A549 treated with DMSO at 1 μM for 4 hours (cell line): ENCODE results near the gene TP53TG5. TPM values are rescaled to one million over a fixed set of nuclear protein-coding genes. Genes with fewer than 3 reads are reported as not detected.

ENCODE experiments used
- total RNA-seq: library from RNA; stranded (reverse); fragments of 200-300 nt; extraction: Qiagen RNA extraction; gene quantifications from 5 replicates; pipeline ENCODE4 v1.2.3, GENCODE V29; 2022; ENCODE audit warnings: low read depth

TP53TG5 gene
- not detected in 5 replicates for total RNA-seq

GRCh38 chr20:45378191-45378590, at the start of gene TP53TG5:
TP53TG5 (minus strand) TSS chr20:45378325; CDS start chr20:45378236, 89 bp downstream.

GRCh38 chr20:45415822-45416637, 37.9 kb upstream of the TP53TG5 start, which contains the start of gene PIGT:
PIGT (plus strand) TSS chr20:45416141; CDS start chr20:45416157, 16 bp downstream.

GRCh38 chr20:45407783-45408645, 29.9 kb upstream of the TP53TG5 start, which contains the start of gene DBNDD2:
DBNDD2 (plus strand) TSS chr20:45408289; CDS start chr20:45408468, 179 bp downstream.

GRCh38 chr20:45362804-45363610, 15.1 kb downstream of the TP53TG5 start, which contains the start of gene SYS1:
SYS1 (plus strand) TSS chr20:45363156; CDS start chr20:45363532, 376 bp downstream.

GRCh38 chr20:45347936-45348778, 30.0 kb downstream of the TP53TG5 start, which contains the start of gene SDC4:
SDC4 (minus strand) TSS chr20:45348424; CDS start chr20:45348384, 40 bp downstream.

Other genes starting within 250 kb of the TP53TG5 start
- gene PI3, start 203.4 kb downstream of the TP53TG5 start, total RNA-seq: 2.3 to 4.5 TPM (median 3.2 TPM) in 5 replicates
- gene SEMG1, start 171.3 kb downstream of the TP53TG5 start, total RNA-seq: not detected in 5 replicates
- gene SEMG2, start 157.0 kb downstream of the TP53TG5 start, total RNA-seq: not detected in 5 replicates
- 9.1 to 13.4 TPM (median 11.7 TPM) in 5 replicates for gene SLPI, start 123.8 kb downstream of the TP53TG5 start, total RNA-seq
- not detected in 5 replicates for gene RBPJL, start 71.5 kb downstream of the TP53TG5 start, total RNA-seq
- 0.09 to 0.14 TPM (median 0.13 TPM) in 4 of 5 replicates, not detected in the other for gene MATN4, start 70.0 kb downstream of the TP53TG5 start, total RNA-seq
- 120 to 180 TPM (median 141 TPM) in 5 replicates for gene SDC4, start 29.9 kb downstream of the TP53TG5 start, total RNA-seq
- gene SYS1, start 15.2 kb downstream of the TP53TG5 start, total RNA-seq: 28.1 to 35.6 TPM (median 34.4 TPM) in 5 replicates
- gene DBNDD2, start 30.0 kb upstream of the TP53TG5 start, total RNA-seq: 24.5 to 28.8 TPM (median 25.3 TPM) in 5 replicates
- 89.3 to 101 TPM (median 93.2 TPM) in 5 replicates for gene PIGT, start 37.8 kb upstream of the TP53TG5 start, total RNA-seq
- 0.15 to 0.19 TPM in 2 of 5 replicates, not detected in the others for gene WFDC2, start 91.4 kb upstream of the TP53TG5 start, total RNA-seq
- not detected in 5 replicates for gene SPINT3, start 137.3 kb upstream of the TP53TG5 start, total RNA-seq
- not detected in 5 replicates for gene WFDC6, start 161.2 kb upstream of the TP53TG5 start, total RNA-seq
- not detected in 5 replicates for gene EPPIN, start 169.1 kb upstream of the TP53TG5 start, total RNA-seq
- gene WFDC8, start 201.0 kb upstream of the TP53TG5 start, total RNA-seq: not detected in 5 replicates